ENCODE data around the gene EPB41L3.
"Not testable (repeated sequence)": the region's sequence is repeated elsewhere in the genome, so short reads cannot be mapped to it uniquely, and the experiment has no call there.

EPB41L3 gene

GRCh38 chr18:5490753-5491480 lies 52.9 kb downstream of the EPB41L3 start:
- no peak for DNase-seq

- DNase-seq = no peak
Measured at GRCh38 chr18:5488844-5489243, 55.0 kb downstream of the EPB41L3 start.

GRCh38 chr18:5488044-5488443 lies 55.8 kb downstream of the EPB41L3 start:
- not testable (repeated sequence) for DNase-seq

- DNase-seq = no peak
Measured at GRCh38 chr18:5484526-5484925, 59.3 kb downstream of the EPB41L3 start.

GRCh38 chr18:5481621-5482020 lies 62.2 kb downstream of the EPB41L3 start:
- DNase-seq = no peak

GRCh38 chr18:5478261-5478660 lies 65.5 kb downstream of the EPB41L3 start:
- no peak for DNase-seq

GRCh38 chr18:5476961-5477800 lies 66.6 kb downstream of the EPB41L3 start:
- no peak for DNase-seq

- no peak for DNase-seq
Measured at GRCh38 chr18:5475267-5475666, 68.5 kb downstream of the EPB41L3 start.

GRCh38 chr18:5469340-5469739 lies 74.5 kb downstream of the EPB41L3 start:
- no peak for DNase-seq

- DNase-seq = no peak
Measured at GRCh38 chr18:5468394-5468793, 75.4 kb downstream of the EPB41L3 start.

- no peak for DNase-seq
Measured at GRCh38 chr18:5467671-5468070, 76.1 kb downstream of the EPB41L3 start.

- DNase-seq = no peak
Measured at GRCh38 chr18:5466256-5466655, 77.5 kb downstream of the EPB41L3 start.

- DNase-seq = no peak
Measured at GRCh38 chr18:5464251-5464650, 79.5 kb downstream of the EPB41L3 start.

GRCh38 chr18:5463831-5464230 lies 80.0 kb downstream of the EPB41L3 start:
- no peak for DNase-seq

GRCh38 chr18:5463390-5463789 lies 80.4 kb downstream of the EPB41L3 start:
- no peak for DNase-seq

GRCh38 chr18:5462227-5462626 lies 81.6 kb downstream of the EPB41L3 start:
- DNase-seq = no peak

- DNase-seq = no peak
Measured at GRCh38 chr18:5461041-5461440, 82.8 kb downstream of the EPB41L3 start.

GRCh38 chr18:5457462-5457957 lies 86.3 kb downstream of the EPB41L3 start:
- no peak for DNase-seq

- DNase-seq = no peak
Measured at GRCh38 chr18:5456577-5457461, 87.0 kb downstream of the EPB41L3 start.

- no peak for DNase-seq
Measured at GRCh38 chr18:5455674-5456073, 88.1 kb downstream of the EPB41L3 start.

GRCh38 chr18:5452943-5453443 lies 90.8 kb downstream of the EPB41L3 start:
- no peak for DNase-seq

GRCh38 chr18:5451871-5452270 lies 91.9 kb downstream of the EPB41L3 start:
- no peak for DNase-seq

- no peak for DNase-seq
Measured at GRCh38 chr18:5451150-5451549, 92.6 kb downstream of the EPB41L3 start.
